GM12891 (cell line): ENCODE data around the gene BUD31.
"Not testable (repeated sequence)": the region's sequence is repeated elsewhere in the genome, so short reads cannot be mapped to it uniquely, and the experiment has no call there.

Experiments used
- DNase-seq: peaks from one replicate; pipeline ENCODE4 v3.0.0; 2011; ENCODE audit warnings: low spot score; ENCODE audit not compliant: insufficient read length
- FAIRE-seq: peaks from 2 replicates; lab custom pipeline; 2011; peaks lifted over from hg19 to GRCh38; lab: Jason Lieb, UNC
- PAX5 ChIP-seq: IDR thresholded peaks from 2 replicates; pipeline ENCODE4 v1.6.1; 2011; ENCODE audit warnings: low read length, moderate library complexity, mild to moderate bottlenecking; ENCODE audit not compliant: insufficient read depth, severe bottlenecking
- POLR2A ChIP-seq: IDR thresholded peaks from 2 replicates; pipeline ENCODE4 v1.6.1; 2011; ENCODE audit warnings: low read depth, low read length, control low read depth
- POLR2AphosphoS5 ChIP-seq: IDR thresholded peaks from 2 replicates; pipeline ENCODE4 v1.6.1; 2011; ENCODE audit warnings: low read depth, low read length, control low read depth
- POU2F2 ChIP-seq: IDR thresholded peaks from 2 replicates; pipeline ENCODE4 v1.6.1; 2011; ENCODE audit warnings: low read depth, mild to moderate bottlenecking, control low read depth, low read length, moderate library complexity
- SPI1 ChIP-seq: IDR thresholded peaks from 2 replicates; pipeline ENCODE4 v1.6.1; 2011; ENCODE audit warnings: low read depth, low read length, control low read depth
- TAF1 ChIP-seq: IDR thresholded peaks from 2 replicates; pipeline ENCODE4 v1.6.1; 2011; ENCODE audit warnings: low read depth, low read length, control low read depth

BUD31 gene

DNA sequence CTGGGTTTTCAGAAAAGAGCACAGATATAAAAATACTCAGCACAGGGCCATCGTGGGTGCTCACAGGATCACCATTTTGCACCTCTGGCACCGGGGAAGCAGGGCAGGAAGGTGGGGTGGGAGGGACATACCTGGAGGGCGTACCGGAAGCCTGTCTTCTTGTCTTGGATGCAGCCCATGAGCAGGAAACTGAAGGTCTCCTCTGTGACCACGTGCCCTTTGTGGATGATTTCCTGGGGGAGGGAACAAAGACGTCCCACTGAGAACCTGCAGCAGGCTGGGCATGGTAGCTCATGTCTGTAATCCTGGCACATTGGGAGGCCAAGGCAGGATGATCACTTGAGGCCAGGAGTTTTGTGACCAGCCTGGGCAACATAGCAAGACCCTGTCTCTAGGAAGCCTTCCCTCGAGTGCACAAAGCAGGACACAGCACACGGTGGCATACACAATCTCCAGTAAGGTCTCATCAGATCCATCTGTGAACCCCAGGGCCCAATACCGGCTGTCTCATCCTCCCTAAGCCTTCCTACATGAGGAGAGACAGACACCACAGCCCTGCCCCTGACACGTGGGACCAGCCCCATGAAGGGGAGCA lies 20.3 kb downstream of the BUD31 start:
- TF ChIP-seq SPI1 (no peak), PAX5 (no peak), POLR2AphosphoS5 (no peak), POLR2A (no peak), POU2F2 (no peak), TAF1 (no peak)
- DNase-seq = no peak
- FAIRE-seq = no peak

DNA sequence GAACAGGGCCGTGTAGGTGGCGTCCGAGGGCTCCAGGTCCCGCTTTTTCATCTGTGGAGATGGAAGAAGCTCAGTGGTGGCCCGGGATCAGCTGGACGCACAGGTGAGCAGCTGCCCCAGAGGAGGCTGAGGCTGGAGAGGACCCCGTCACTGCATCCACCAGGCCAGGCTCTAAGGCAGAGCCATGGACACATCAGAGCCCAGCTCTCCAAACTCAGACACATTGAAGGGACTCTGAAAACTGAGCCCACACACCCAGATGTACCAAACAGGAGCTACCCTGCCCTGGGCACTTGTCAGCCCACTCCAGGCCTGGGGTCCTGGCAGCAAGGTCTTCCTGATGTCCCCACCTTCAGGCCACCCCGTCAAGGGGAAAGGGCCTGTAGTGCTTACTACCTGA lies 21.0 kb downstream of the BUD31 start:
- DNase-seq (no peak), FAIRE-seq (no peak)
- TF ChIP-seq POLR2A (no peak), TAF1 (no peak), PAX5 (no peak), POLR2AphosphoS5 (no peak)

GRCh38 chr7:99431756-99432540 lies 23.2 kb downstream of the BUD31 start:
- FAIRE-seq, DNase-seq: not testable (repeated sequence)

GRCh38 chr7:99433158-99433557 lies 24.4 kb downstream of the BUD31 start:
- no peak for FAIRE-seq
- DNase-seq = no peak
- TF ChIP-seq PAX5 = no peak
- TF ChIP-seq POLR2AphosphoS5 = no peak
- TF ChIP-seq POLR2A = no peak
- TF ChIP-seq POU2F2 = no peak
- no peak for TF ChIP-seq SPI1
- no peak for TF ChIP-seq TAF1

GRCh38 chr7:99437946-99438572 lies 29.3 kb downstream of the BUD31 start:
- FAIRE-seq = peak; percentile 71
- DNase-seq = no peak
- TF ChIP-seq POU2F2 (no peak), POLR2AphosphoS5 (no peak), TAF1 (no peak), SPI1 (no peak), POLR2A (no peak), PAX5 (no peak)

DNA sequence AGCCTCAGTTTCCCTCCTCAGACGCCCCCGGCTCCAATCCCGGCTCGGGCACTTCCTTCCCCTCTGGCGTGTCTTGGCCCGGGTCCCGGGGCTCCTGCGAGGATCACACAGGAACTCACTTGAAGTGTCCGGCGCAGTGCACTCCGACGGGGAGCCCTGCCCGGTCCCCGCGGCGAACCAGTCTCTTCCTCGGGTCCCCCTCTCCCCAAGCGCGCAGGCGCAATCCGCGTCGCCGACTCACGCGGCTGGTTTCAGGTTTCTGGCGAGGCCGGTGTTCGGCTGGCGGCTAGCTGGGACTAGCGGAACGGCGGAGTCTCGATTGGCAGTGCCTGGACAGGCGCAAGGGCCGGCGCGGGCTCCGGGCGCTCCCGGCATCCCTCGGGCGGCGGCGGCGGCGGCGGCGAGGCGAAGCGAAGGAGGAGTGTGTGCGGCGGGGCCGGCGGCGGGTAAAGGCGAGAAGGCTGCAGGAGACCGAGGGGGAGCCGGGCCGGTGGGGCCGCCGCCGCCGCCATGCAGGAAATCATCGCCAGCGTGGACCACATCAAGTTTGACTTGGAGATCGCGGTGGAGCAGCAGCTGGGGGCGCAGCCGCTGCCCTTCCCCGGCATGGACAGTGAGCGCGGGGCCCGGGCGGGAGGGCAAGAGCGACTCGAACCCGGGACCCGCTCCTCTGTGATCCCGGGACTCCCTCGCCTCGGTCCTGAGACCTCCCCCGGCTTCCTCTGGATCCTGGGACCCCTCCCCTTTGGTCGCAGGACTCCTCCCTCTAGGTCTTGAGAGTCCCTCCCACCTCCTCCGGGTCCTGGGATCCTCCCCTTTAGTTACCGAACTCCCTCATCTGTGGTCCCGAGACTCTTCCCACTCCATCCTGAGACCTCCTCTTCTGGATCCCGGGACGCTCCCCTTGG lies 30.1 kb downstream of the BUD31 start, which contains the start of the genes CPSF4 and PTCD1:
Gene CPSF4 (plus strand): TSS at position 371 of the 908 bp plus-strand sequence. CDS start 140 bp downstream, at position 511.
Gene PTCD1 (minus strand): TSS at position 226 of the 908 bp plus-strand sequence. CDS start 3,556 bp downstream, outside the sequence.
- TF ChIP-seq POLR2AphosphoS5 = peak; percentile 65; the same call in 1 of the 2 replicates
- TF ChIP-seq POLR2A = peak; percentile 75
- peak; percentile 31; the same call in 1 of the 2 replicates for TF ChIP-seq TAF1
- TF ChIP-seq POU2F2 = no peak
- TF ChIP-seq PAX5 = peak; percentile 77
- TF ChIP-seq SPI1 = no peak
- peak; percentile 98 for DNase-seq
- peak; percentile 99 for FAIRE-seq

- DNase-seq (no peak), FAIRE-seq (no peak)
These were observed 31.4 kb downstream of the BUD31 start for GRCh38 chr7:99440195-99440594.

GRCh38 chr7:99446096-99446495 lies 37.3 kb downstream of the BUD31 start:
- TF ChIP-seq SPI1 (no peak), PAX5 (no peak), POLR2AphosphoS5 (no peak), POLR2A (no peak), TAF1 (no peak), POU2F2 (no peak)
- DNase-seq = no peak
- no peak for FAIRE-seq

More at GRCh38 chr7:99440195-99440594, 31.4 kb downstream of the BUD31 start:
- TF ChIP-seq PAX5 = no peak

DNA sequence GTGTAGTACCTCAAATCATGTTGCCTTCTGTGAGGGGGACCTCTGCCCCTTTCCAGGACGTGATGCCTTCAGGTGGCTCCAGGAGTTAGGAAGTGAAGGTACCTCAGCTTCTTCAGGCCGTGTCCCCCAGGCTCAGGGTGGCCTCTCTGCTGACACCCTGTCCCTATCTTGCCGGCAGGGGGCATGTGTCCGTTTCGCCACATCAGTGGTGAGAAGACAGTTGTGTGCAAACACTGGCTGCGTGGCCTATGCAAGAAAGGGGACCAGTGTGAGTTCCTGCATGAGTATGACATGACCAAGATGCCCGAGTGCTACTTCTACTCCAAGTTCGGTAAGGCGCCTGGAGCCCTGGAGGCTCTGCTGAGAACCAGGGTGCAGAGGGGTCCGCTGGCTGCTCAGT lies 39.2 kb downstream of the BUD31 start:
- no peak for TF ChIP-seq POU2F2
- TF ChIP-seq POLR2AphosphoS5 = no peak
- no peak for TF ChIP-seq TAF1
- no peak for TF ChIP-seq PAX5
- TF ChIP-seq POLR2A = no peak
- TF ChIP-seq SPI1 = no peak
- DNase-seq = no peak
- FAIRE-seq = no peak
